ENCODE measurements around the gene MSI2.

MSI2 gene

GRCh38 chr17:57330587-57330986 is 74.3 kb downstream of the MSI2 start:
- no peak for TF ChIP-seq CTCF (conservative IDR thresholded peaks at IDR 0.05; ENCODE audit: low read length)
- no peak for TF ChIP-seq EZH2phosphoT487 (IDR thresholded peaks at IDR 0.05; ENCODE audit: borderline replicate concordance)
- Histone ChIP-seq H3K9me2 (replicated peaks; ENCODE audit: low read depth, low read length) (no peaks in the 10 kb centered on the region), H3K79me2 (ENCODE audit: insufficient read depth, low read length) (peaks cover 100% of the 10 kb centered on the region), H3K9me3 (ENCODE audit: insufficient read depth, low read depth, low read length) (no peaks in the 10 kb centered on the region), H3K4me2 (ENCODE audit: low read depth, low read length, poor library complexity, severe bottlenecking) (no peak overlapping the region), H3K27me3 (ENCODE audit: insufficient read depth, low read length, poor library complexity, severe bottlenecking) (no peaks in the 10 kb centered on the region), H3K4me1 (ENCODE audit: insufficient read depth, low read length, poor library complexity, severe bottlenecking) (peaks cover 12% of the 10 kb centered on the region), H3K36me3 (ENCODE audit: insufficient read depth, low read length) (peaks cover 70% of the 10 kb centered on the region; the same call in 1 of the 2 replicates), H4K20me1 (ENCODE audit: insufficient read depth, low read length, poor library complexity, severe bottlenecking) (peaks cover 87% of the 10 kb centered on the region), H3K4me3 (ENCODE audit: low read length, poor library complexity, severe bottlenecking) (no peak overlapping the region), H3K9ac (ENCODE audit: low read depth, low read length, poor library complexity, severe bottlenecking) (no peak overlapping the region), H2AFZ (ENCODE audit: low read length) (no peak overlapping the region), H3F3A (ENCODE audit: low read depth) (no peaks in the 10 kb centered on the region)

GRCh38 chr17:57331423-57331822 is 75.1 kb downstream of the MSI2 start:
- peaks cover 100% of the 10 kb centered on the region for H3K79me2 ChIP-seq (ENCODE audit: insufficient read depth, low read length)
- H3K4me1 ChIP-seq (ENCODE audit: insufficient read depth, low read length, poor library complexity, severe bottlenecking) = peaks cover 8% of the 10 kb centered on the region
- H3K27me3 ChIP-seq (ENCODE audit: insufficient read depth, low read length, poor library complexity, severe bottlenecking) = no peaks in the 10 kb centered on the region
- H3K9me2 ChIP-seq (replicated peaks; ENCODE audit: low read depth, low read length) = no peaks in the 10 kb centered on the region
- peaks cover 87% of the 10 kb centered on the region for H4K20me1 ChIP-seq (ENCODE audit: insufficient read depth, low read length, poor library complexity, severe bottlenecking)
- H3K4me3 ChIP-seq (ENCODE audit: low read length, poor library complexity, severe bottlenecking) = no peak overlapping the region
- H2AFZ ChIP-seq (ENCODE audit: low read length) = no peak overlapping the region
- no peaks in the 10 kb centered on the region for H3K9me3 ChIP-seq (ENCODE audit: insufficient read depth, low read depth, low read length)
- H3K4me2 ChIP-seq (ENCODE audit: low read depth, low read length, poor library complexity, severe bottlenecking) = no peak overlapping the region
- no peak overlapping the region for H3K9ac ChIP-seq (ENCODE audit: low read depth, low read length, poor library complexity, severe bottlenecking)
- peaks cover 70% of the 10 kb centered on the region; the same call in 1 of the 2 replicates for H3K36me3 ChIP-seq (ENCODE audit: insufficient read depth, low read length)
- H3F3A ChIP-seq (ENCODE audit: low read depth) = no peaks in the 10 kb centered on the region
- TF ChIP-seq CTCF (conservative IDR thresholded peaks at IDR 0.05; ENCODE audit: low read length) (no peak), EZH2phosphoT487 (IDR thresholded peaks at IDR 0.05; ENCODE audit: borderline replicate concordance) (no peak)

- Histone ChIP-seq H3K4me1 (ENCODE audit: insufficient read depth, low read length, poor library complexity, severe bottlenecking) (peaks cover 4% of the 10 kb centered on the region), H3F3A (ENCODE audit: low read depth) (no peaks in the 10 kb centered on the region), H2AFZ (ENCODE audit: low read length) (no peak overlapping the region), H3K9me2 (replicated peaks; ENCODE audit: low read depth, low read length) (no peaks in the 10 kb centered on the region), H3K79me2 (ENCODE audit: insufficient read depth, low read length) (peaks cover 100% of the 10 kb centered on the region), H3K4me3 (ENCODE audit: low read length, poor library complexity, severe bottlenecking) (no peak overlapping the region), H3K9me3 (ENCODE audit: insufficient read depth, low read depth, low read length) (no peaks in the 10 kb centered on the region), H3K36me3 (ENCODE audit: insufficient read depth, low read length) (peaks cover 68% of the 10 kb centered on the region; the same call in 1 of the 2 replicates), H3K27me3 (ENCODE audit: insufficient read depth, low read length, poor library complexity, severe bottlenecking) (no peaks in the 10 kb centered on the region), H3K4me2 (ENCODE audit: low read depth, low read length, poor library complexity, severe bottlenecking) (no peak overlapping the region), H4K20me1 (ENCODE audit: insufficient read depth, low read length, poor library complexity, severe bottlenecking) (peaks cover 87% of the 10 kb centered on the region), H3K9ac (ENCODE audit: low read depth, low read length, poor library complexity, severe bottlenecking) (no peak overlapping the region)
- no peak for TF ChIP-seq CTCF (conservative IDR thresholded peaks at IDR 0.05; ENCODE audit: low read length)
- no peak for TF ChIP-seq EZH2phosphoT487 (IDR thresholded peaks at IDR 0.05; ENCODE audit: borderline replicate concordance)
Observed at GRCh38 chr17:57332501-57332900, 76.2 kb downstream of the MSI2 start.
